ENCODE data around the gene HEMK1. TPM values are rescaled to one million over a fixed set of nuclear protein-coding genes. Genes with fewer than 3 reads are reported as not detected.

HEMK1 gene
- total RNA-seq, 2 donors from 2014 or later, result 6.7 to 9.6 TPM

- peaks cover 31% of the 10 kb centered on the region for H3K4me1 ChIP-seq
- TF ChIP-seq POLR2A (IDR thresholded peaks at IDR 0.05) (no peak), CTCF (IDR thresholded peaks at IDR 0.05) (no peak)
- 4 to 9% methylated on average over 5 to 11 of the region's 11 CpGs for WGBS, 2 donors
- ATAC-seq, result no peak
- intact Hi-C loops (cut with DNase I), result no loop called here
- H3K27me3 ChIP-seq, result no peaks in the 10 kb centered on the region
- H3K27ac ChIP-seq, result peak overlapping the region in 3 of 4 donors; percentile 69 to 86 (median 85)
- peak overlapping the region; percentile 23 to 26 for H3K4me3 ChIP-seq
- no peak for DNase-seq
- no peaks in the 10 kb centered on the region for H3K9me3 ChIP-seq
- H3K36me3 ChIP-seq (replicated peaks in 1 of 2; ENCODE audit: insufficient read depth in 1 of 2, low read depth in 2 of 2), result no peaks in the 10 kb centered on the region
Measured at GRCh38 chr3:50567011-50567385, 2.3 kb upstream of the HEMK1 start.

- peak in 2 of 3 donors; percentile 28 to 39 for TF ChIP-seq POLR2A (IDR thresholded peaks at IDR 0.05)
- no peak for TF ChIP-seq CTCF (IDR thresholded peaks at IDR 0.05)
- Histone ChIP-seq H3K36me3 (replicated peaks in 1 of 2; ENCODE audit: insufficient read depth in 1 of 2, low read depth in 2 of 2) (no peaks in the 10 kb centered on the region), H3K4me3 (peak within 1 kb of the TSS; percentile 23 to 26), H3K9me3 (no peaks in the 10 kb centered on the region), H3K27ac (peak within 1 kb of the TSS in 3 of 4 donors; percentile 69 to 86 (median 85)), H3K4me1 (peaks cover 37% of the 10 kb centered on the region), H3K27me3 (no peaks in the 10 kb centered on the region)
- 2 to 3% methylated on average over 7 to 50 of the region's 53 CpGs for WGBS, 2 donors
- ATAC-seq, result peak; percentile 68
- intact Hi-C loops (cut with DNase I), result no loop called here
- peak; percentile 88 to 92 (median 90) for DNase-seq
Measured at GRCh38 chr3:50567386-50568167, 1.7 kb upstream of the HEMK1 start, which contains the start of gene C3orf18. Gene C3orf18 (minus strand): TSS chr3:50567747. CDS start chr3:50565699, 2,048 bp downstream.

GRCh38 chr3:50570508-50571279, 1.4 kb downstream of the HEMK1 start:
- H3K4me1 ChIP-seq, result peaks cover 39% of the 10 kb centered on the region
- no peaks in the 10 kb centered on the region for H3K36me3 ChIP-seq (replicated peaks in 1 of 2; ENCODE audit: insufficient read depth in 1 of 2, low read depth in 2 of 2)
- ATAC-seq (no peak), DNase-seq (no peak)
- 69 to 75% methylated on average over 5 of the region's 5 CpGs for WGBS, 2 donors
- peak overlapping the region in 1 of 4 donors; percentile 86 for H3K27ac ChIP-seq
- H3K27me3 ChIP-seq, result no peaks in the 10 kb centered on the region
- intact Hi-C loops (cut with DNase I), result no loop called here
- TF ChIP-seq POLR2A (IDR thresholded peaks at IDR 0.05), result no peak
- TF ChIP-seq CTCF (IDR thresholded peaks at IDR 0.05), result no peak
- no peaks in the 10 kb centered on the region for H3K9me3 ChIP-seq
- no peak overlapping the region for H3K4me3 ChIP-seq

GRCh38 chr3:50571486-50571885, 2.2 kb downstream of the HEMK1 start:
- ATAC-seq (no peak), DNase-seq (no peak)
- Histone ChIP-seq H3K9me3 (no peaks in the 10 kb centered on the region), H3K27ac (no peak overlapping the region), H3K4me1 (peaks cover 39% of the 10 kb centered on the region), H3K36me3 (replicated peaks in 1 of 2; ENCODE audit: insufficient read depth in 1 of 2, low read depth in 2 of 2) (no peaks in the 10 kb centered on the region), H3K27me3 (no peaks in the 10 kb centered on the region), H3K4me3 (no peak overlapping the region)
- WGBS, 2 donors, result 43 to 65% methylated on average over 4 of the region's 4 CpGs
- intact Hi-C loops (cut with DNase I), result no loop called here
- TF ChIP-seq POLR2A (IDR thresholded peaks at IDR 0.05) (no peak), CTCF (IDR thresholded peaks at IDR 0.05) (no peak)

Measured in body of pancreas (tissue), 4 donors.